HG03066 (cell line): ENCODE data around the gene CELF4.

Experiments used
- ATAC-seq: cut with Tn5 transposase; IDR thresholded peaks from one replicate; pipeline ENCODE4 v1.9.1; 2021; ENCODE audit warnings: low read depth; ENCODE audit not compliant: unreplicated experiment

The CELF4 gene

GRCh38 chr18:37396971-37397720 lies 168.5 kb downstream of the CELF4 start:
- ATAC-seq = no peak

GRCh38 chr18:37395631-37396030 lies 170.0 kb downstream of the CELF4 start:
- no peak for ATAC-seq

GRCh38 chr18:37395138-37395537 lies 170.5 kb downstream of the CELF4 start:
- ATAC-seq = no peak

GRCh38 chr18:37394610-37394965 lies 171.0 kb downstream of the CELF4 start:
- no peak for ATAC-seq

- no peak for ATAC-seq
Observed at GRCh38 chr18:37393945-37394609, 171.5 kb downstream of the CELF4 start.

- ATAC-seq = no peak
Observed at GRCh38 chr18:37393221-37393827, 172.3 kb downstream of the CELF4 start.

GRCh38 chr18:37392648-37393047 lies 172.9 kb downstream of the CELF4 start:
- no peak for ATAC-seq

GRCh38 chr18:37391698-37392548 lies 173.7 kb downstream of the CELF4 start:
- no peak for ATAC-seq

GRCh38 chr18:37391156-37391555 lies 174.4 kb downstream of the CELF4 start:
- no peak for ATAC-seq

GRCh38 chr18:37390687-37391086 lies 174.9 kb downstream of the CELF4 start:
- no peak for ATAC-seq

GRCh38 chr18:37389684-37390368 lies 175.8 kb downstream of the CELF4 start:
- no peak for ATAC-seq

GRCh38 chr18:37389041-37389440 lies 176.6 kb downstream of the CELF4 start:
- no peak for ATAC-seq

GRCh38 chr18:37388413-37388812 lies 177.2 kb downstream of the CELF4 start:
- ATAC-seq = no peak

- ATAC-seq = no peak
Observed at GRCh38 chr18:37385846-37386778, 179.5 kb downstream of the CELF4 start.

- no peak for ATAC-seq
Observed at GRCh38 chr18:37383846-37384595, 181.6 kb downstream of the CELF4 start.

GRCh38 chr18:37383036-37383785 lies 182.4 kb downstream of the CELF4 start:
- no peak for ATAC-seq

- ATAC-seq = no peak
Observed at GRCh38 chr18:37381554-37381953, 184.0 kb downstream of the CELF4 start.

GRCh38 chr18:37380546-37381110 lies 185.0 kb downstream of the CELF4 start:
- ATAC-seq = no peak
